B cell (primary cell): ENCODE data around the gene TLR3. TPM values are rescaled to one million over a fixed set of nuclear protein-coding genes. Genes with fewer than 3 reads are reported as not detected.

Source experiments
- ATAC-seq: fragments of 200-7000 bp; cut with Tn5 transposase; one replicate; pipeline ENCODE4 v1.10.0; 2021; ENCODE audit warnings: low read depth, mild to moderate bottlenecking, moderate number of reproducible peaks, moderate library complexity
- CTCF ChIA-PET: fragments of 350-600 bp; sonication (Branson Sonifier 250); formaldehyde crosslinking; loops from one replicate; lab custom pipeline; 2021; ENCODE audit warnings: antibody characterized with exemption, inconsistent platforms; lab: Charles Lee
- POLR2A ChIA-PET: fragments of 350-600 bp; sonication (Branson Sonifier 250); formaldehyde crosslinking; loops from one replicate; lab custom pipeline; 2021; ENCODE audit warnings: antibody characterized with exemption; lab: Charles Lee
- DNase-seq: peaks from one replicate; pipeline ENCODE4 v3.0.0; 2013
- H2AFZ ChIP-seq: 2 replicates; pipeline ENCODE4 v1.6.1; 2012; ENCODE audit warnings: mild to moderate bottlenecking, low read depth, low read length; ENCODE audit not compliant: insufficient read depth, poor library complexity, severe bottlenecking
- H3K27ac ChIP-seq, 2 donors: 1 replicate in 1 of 2; 2 replicates in 1 of 2; pipeline ENCODE4 v1.5.1; 2012 to 2013; ENCODE audit warnings: low read length in 2 of 2, mild to moderate bottlenecking in 2 of 2, moderate library complexity in 1 of 2
- H3K27me3 ChIP-seq, 4 experiments: fragments of 200-600 bp in 1 of 4; sonication (generic) in 1 of 4; replicated peaks in 1 of 4; 1 replicate in 2 of 4; 2 replicates in 2 of 4; pipeline versions ENCODE4 v1.6.1 to v1.7.0; 2013 to 2016; ENCODE audit warnings: low read length in 3 of 4, mild to moderate bottlenecking in 2 of 4, mixed read lengths in 1 of 4, moderate library complexity in 1 of 4; ENCODE audit not compliant: insufficient read depth in 4 of 4, control insufficient read depth in 3 of 4; ENCODE audit errors: control extremely low read depth in 1 of 4
- H3K36me3 ChIP-seq, 2 experiments: replicated peaks in 1 of 2; 1 replicate in 1 of 2; 2 replicates in 1 of 2; pipeline versions ENCODE4 v1.6.1 to v1.7.1; 2013; ENCODE audit warnings: low read length in 1 of 2; ENCODE audit not compliant: insufficient read depth in 2 of 2, control insufficient read depth in 1 of 2; ENCODE audit errors: control extremely low read depth in 1 of 2, extremely low read depth in 1 of 2
- H3K4me1 ChIP-seq, 2 donors: fragments of 200-600 bp in 1 of 2; sonication (generic) in 1 of 2; 1 replicate in 1 of 2; 2 replicates in 1 of 2; pipeline versions ENCODE4 v1.5.1 to v1.6.1; 2013 to 2017; ENCODE audit warnings: low read length in 2 of 2; ENCODE audit not compliant: control insufficient read depth in 2 of 2, insufficient read depth in 2 of 2
- H3K4me2 ChIP-seq: replicated peaks from 2 replicates; pipeline ENCODE3; 2012; ENCODE audit warnings: mild to moderate bottlenecking, low read depth, low read length; ENCODE audit not compliant: poor library complexity, severe bottlenecking
- H3K4me3 ChIP-seq, 5 experiments: fragments of 200-600 bp in 1 of 5; sonication (generic) in 1 of 5; 1 replicate in 3 of 5; 2 replicates in 2 of 5; pipeline versions ENCODE4 v1.5.1 to v1.7.0; 2011 to 2016; ENCODE audit warnings: low read length in 4 of 5, mild to moderate bottlenecking in 4 of 5, low read depth in 2 of 5, control low read depth in 1 of 5, moderate library complexity in 1 of 5; ENCODE audit not compliant: insufficient read depth in 1 of 5; ENCODE audit errors: control extremely low read depth in 1 of 5, extremely low read depth in 1 of 5
- H3K79me2 ChIP-seq: fragments of 200-600 bp; sonication (generic); one replicate; pipeline ENCODE4 v1.6.0; 2016; ENCODE audit warnings: low read length; ENCODE audit not compliant: control insufficient read depth, insufficient read depth
- H3K9ac ChIP-seq: fragments of 200-600 bp; sonication (generic); 2 replicates; pipeline ENCODE4 v1.6.1; 2017; ENCODE audit warnings: mild to moderate bottlenecking, low read length, moderate library complexity
- H3K9me3 ChIP-seq, 3 donors: one replicate each; pipeline versions ENCODE4 v1.6.1 to v1.7.1; 2013; ENCODE audit warnings: low read length in 2 of 3; ENCODE audit not compliant: control insufficient read depth in 2 of 3, insufficient read depth in 1 of 3; ENCODE audit errors: control extremely low read depth in 1 of 3
- H4K20me1 ChIP-seq: 2 replicates; pipeline ENCODE4 v1.6.0; 2012; ENCODE audit warnings: mild to moderate bottlenecking, low read length; ENCODE audit not compliant: insufficient read depth, control insufficient read depth, poor library complexity, severe bottlenecking
- H3K27ac Mint-ChIP-seq: one replicate; pipeline ENCODE4 v1.8.0; 2021; ENCODE audit warnings: mixed read lengths
- H3K27me3 Mint-ChIP-seq: one replicate; pipeline ENCODE4 v1.8.0; 2021; ENCODE audit warnings: mixed read lengths
- H3K4me1 Mint-ChIP-seq: one replicate; pipeline ENCODE4 v1.8.0; 2021; ENCODE audit warnings: mixed read lengths
- H3K4me3 Mint-ChIP-seq: one replicate; pipeline ENCODE4 v1.8.0; 2021; ENCODE audit warnings: mixed read lengths
- H3K9me3 Mint-ChIP-seq: one replicate; pipeline ENCODE4 v1.8.0; 2022; ENCODE audit warnings: mixed read lengths; ENCODE audit not compliant: insufficient read depth
- EZH2 ChIP-seq: IDR thresholded peaks from 2 replicates; pipeline ENCODE4 v1.6.1; 2012; ENCODE audit warnings: borderline replicate concordance, low read depth, mild to moderate bottlenecking, moderate library complexity, low read length; ENCODE audit not compliant: insufficient read depth, poor library complexity, severe bottlenecking
- WGBS: methylation state at CpG from one replicate; pipeline ENCODE4 v1.1.5; 2013; ENCODE audit warnings: missing lambda C conversion rate; ENCODE audit not compliant: insufficient coverage; 5-methylcytosine and 5-hydroxymethylcytosine counted together
- intact Hi-C: fragments of 100-400 bp; cut with micrococcal nuclease; formaldehyde crosslinking; loops from one replicate; pipeline ENCODE4 v1.10.0; 2022
- polyA plus RNA-seq: library from polyadenylated mRNA; depleted of rRNA; stranded (reverse); fragments of >200 nt; gene quantifications from 2 replicates; pipeline ENCODE4 v1.2.3, GENCODE V29; 2012
- total RNA-seq, 2 donors: library from RNA; stranded (reverse); fragments of 120-200 nt in 1 of 2; gene quantifications; 1 replicate in 1 of 2; 2 replicates in 1 of 2; pipeline versions ENCODE4 v1.2.3 to v1.2.4, GENCODE V29; 2013 to 2022
- TF ChIP-seq, protein P1 (sequence below): fragments of 200-600 bp; IDR thresholded peaks from one replicate; pipeline ENCODE4 v1.8.0; 2022; ENCODE audit warnings: antibody characterized with exemption, mild to moderate bottlenecking

The TLR3 gene
- total and polyA plus RNA-seq, 2 donors (not counting 1 experiment from before 2014, with no cell fraction given): not detected

DNA sequence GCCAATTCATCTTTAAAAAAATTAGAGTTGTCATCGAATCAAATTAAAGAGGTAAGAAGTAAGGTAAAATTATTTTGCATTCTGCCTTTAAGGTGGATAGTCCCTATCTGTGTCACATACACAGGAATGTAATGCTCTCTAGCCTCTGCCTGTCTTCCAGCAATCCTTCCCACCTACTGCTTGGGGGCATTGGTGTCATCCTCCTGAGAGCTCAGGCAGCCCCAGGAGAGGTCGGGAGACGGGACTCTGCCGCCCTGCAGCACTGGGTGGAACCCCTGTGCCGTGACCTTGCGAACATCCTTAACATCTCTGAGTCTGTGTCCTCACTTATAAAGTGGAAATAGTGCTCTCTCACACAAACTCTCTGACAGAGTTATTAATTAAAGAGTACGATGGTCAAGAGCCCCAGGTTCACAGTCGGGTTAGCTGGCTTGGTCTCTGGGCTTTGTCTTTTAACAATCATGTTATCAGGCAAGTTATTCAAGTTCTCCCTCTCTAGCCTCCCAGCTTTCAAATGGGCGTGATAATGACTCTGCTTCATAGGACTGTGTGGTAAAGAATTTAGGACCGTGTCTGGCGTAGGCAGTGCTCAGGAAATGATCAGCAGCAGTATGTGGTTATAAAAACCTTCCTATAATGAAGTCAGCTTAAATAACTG is 10.2 kb downstream of the TLR3 start:
- no peaks in the 10 kb centered on the region for H4K20me1 ChIP-seq
- H3K27me3 ChIP-seq: peaks cover 0 to 3% (median 0%) of the 10 kb centered on the region in 4 experiments
- H3K36me3 ChIP-seq: no peaks in the 10 kb centered on the region
- H3K9ac ChIP-seq: no peak overlapping the region
- WGBS: 95% methylated on average over 5 of the region's 11 CpGs
- DNase-seq: no peak
- Mint-ChIP-seq H3K9me3 (no peaks in the 10 kb centered on the region), H3K4me1 (no peaks in the 10 kb centered on the region), H3K27ac (no peak overlapping the region), H3K4me3 (no peak overlapping the region), H3K27me3 (peaks cover 32% of the 10 kb centered on the region)
- ChIA-PET POLR2A (no interaction called here), CTCF (interaction anchor here (0.6 kb wide), 1 partner anchor 194 kb away, joined by 3 read pairs; no protein-coding TSS in a partner anchor)
- no peak overlapping the region for H3K27ac ChIP-seq
- H3K79me2 ChIP-seq: no peaks in the 10 kb centered on the region
- H3K4me2 ChIP-seq: no peak overlapping the region
- H3K9me3 ChIP-seq: no peaks in the 10 kb centered on the region
- H2AFZ ChIP-seq: no peak overlapping the region
- intact Hi-C loops: no loop called here
- ATAC-seq: no peak
- no peak for TF ChIP-seq EZH2
- TF ChIP-seq, protein P1, sequence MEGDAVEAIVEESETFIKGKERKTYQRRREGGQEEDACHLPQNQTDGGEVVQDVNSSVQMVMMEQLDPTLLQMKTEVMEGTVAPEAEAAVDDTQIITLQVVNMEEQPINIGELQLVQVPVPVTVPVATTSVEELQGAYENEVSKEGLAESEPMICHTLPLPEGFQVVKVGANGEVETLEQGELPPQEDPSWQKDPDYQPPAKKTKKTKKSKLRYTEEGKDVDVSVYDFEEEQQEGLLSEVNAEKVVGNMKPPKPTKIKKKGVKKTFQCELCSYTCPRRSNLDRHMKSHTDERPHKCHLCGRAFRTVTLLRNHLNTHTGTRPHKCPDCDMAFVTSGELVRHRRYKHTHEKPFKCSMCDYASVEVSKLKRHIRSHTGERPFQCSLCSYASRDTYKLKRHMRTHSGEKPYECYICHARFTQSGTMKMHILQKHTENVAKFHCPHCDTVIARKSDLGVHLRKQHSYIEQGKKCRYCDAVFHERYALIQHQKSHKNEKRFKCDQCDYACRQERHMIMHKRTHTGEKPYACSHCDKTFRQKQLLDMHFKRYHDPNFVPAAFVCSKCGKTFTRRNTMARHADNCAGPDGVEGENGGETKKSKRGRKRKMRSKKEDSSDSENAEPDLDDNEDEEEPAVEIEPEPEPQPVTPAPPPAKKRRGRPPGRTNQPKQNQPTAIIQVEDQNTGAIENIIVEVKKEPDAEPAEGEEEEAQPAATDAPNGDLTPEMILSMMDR: no peak
- H3K4me1 ChIP-seq: no peaks in the 10 kb centered on the region
- no peak overlapping the region for H3K4me3 ChIP-seq

DNA sequence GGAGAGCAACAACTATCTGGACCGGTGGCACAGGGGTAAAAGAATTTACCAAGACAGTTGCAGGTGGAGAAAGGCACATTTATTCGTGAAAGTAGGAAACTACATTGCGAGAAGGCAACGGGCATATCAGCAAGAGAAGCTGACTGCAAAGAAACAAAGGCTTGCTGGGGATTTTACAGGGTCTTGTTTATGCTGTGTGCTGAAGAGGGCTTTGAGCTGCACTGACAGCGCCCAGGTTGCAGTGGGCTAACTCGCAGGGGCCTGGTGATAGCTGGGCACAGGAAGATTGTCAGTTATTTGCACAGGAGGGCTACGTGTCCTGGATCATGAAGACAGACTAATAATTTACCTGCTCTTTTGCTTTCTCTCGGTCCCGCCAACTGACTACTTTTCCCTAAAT is 10.7 kb downstream of the TLR3 start:
- no peaks in the 10 kb centered on the region for H3K4me1 Mint-ChIP-seq
- no peak overlapping the region for H3K4me3 Mint-ChIP-seq
- intact Hi-C loops: no loop called here
- no peaks in the 10 kb centered on the region for H3K36me3 ChIP-seq
- H3K4me1 ChIP-seq: no peaks in the 10 kb centered on the region
- ATAC-seq: no peak
- H3K27me3 ChIP-seq: peaks cover 0 to 3% (median 0%) of the 10 kb centered on the region in 4 experiments
- peaks cover 32% of the 10 kb centered on the region for H3K27me3 Mint-ChIP-seq
- no peaks in the 10 kb centered on the region for H3K9me3 ChIP-seq
- H3K4me3 ChIP-seq: no peak overlapping the region
- no peak overlapping the region for H3K27ac Mint-ChIP-seq
- 93% methylated on average over 5 of the region's 9 CpGs for WGBS
- ChIA-PET CTCF (no interaction called here), POLR2A (no interaction called here)
- no peak overlapping the region for H3K9ac ChIP-seq
- H3K27ac ChIP-seq: no peak overlapping the region
- H3K9me3 Mint-ChIP-seq: no peaks in the 10 kb centered on the region
- no peaks in the 10 kb centered on the region for H3K79me2 ChIP-seq
- no peak for DNase-seq
- no peak overlapping the region for H2AFZ ChIP-seq
- no peak overlapping the region for H3K4me2 ChIP-seq
- TF ChIP-seq, protein P1: no peak
- TF ChIP-seq EZH2: no peak
- no peaks in the 10 kb centered on the region for H4K20me1 ChIP-seq
